WERI-Rb-1 (cell line): ENCODE results near the gene CCDC88B.

ENCODE experiments used
- DNase-seq: peaks from one replicate; pipeline ENCODE4 v3.0.0-alpha.2; 2020
- H3K27ac ChIP-seq: fragments of 250-450 bp; sonication (Bioruptor Pico); 2 replicates; pipeline ENCODE4 v1.5.1; 2020; ENCODE audit warnings: mild to moderate bottlenecking, moderate library complexity
- H3K27me3 ChIP-seq: fragments of 250-450 bp; sonication (Bioruptor Pico); 2 replicates; pipeline ENCODE4 v1.5.1; 2021; ENCODE audit warnings: mild to moderate bottlenecking, low read depth, moderate library complexity; ENCODE audit not compliant: insufficient read depth, severe bottlenecking
- H3K36me3 ChIP-seq: fragments of 250-450 bp; sonication (Bioruptor Pico); 2 replicates; pipeline ENCODE4 v1.5.1; 2020; ENCODE audit warnings: mild to moderate bottlenecking, moderate library complexity
- H3K4me3 ChIP-seq: 2 replicates; pipeline ENCODE4 v1.5.1; 2011; ENCODE audit warnings: low read depth, mild to moderate bottlenecking, control low read depth, low read length
- H3K9me3 ChIP-seq: fragments of 250-450 bp; sonication (Bioruptor Pico); 2 replicates; pipeline ENCODE4 v1.5.1; 2021; ENCODE audit warnings: mild to moderate bottlenecking, moderate library complexity; ENCODE audit not compliant: severe bottlenecking
- CTCF ChIP-seq: IDR thresholded peaks from 2 replicates; pipeline ENCODE4 v1.5.1; 2011; ENCODE audit warnings: low read depth, mild to moderate bottlenecking, control low read depth, inconsistent platforms, low read length

The CCDC88B gene

GRCh38 chr11:64389851-64390250 lies 49.8 kb downstream of the CCDC88B start:
- no peak for TF ChIP-seq CTCF

GRCh38 chr11:64390558-64390957 lies 50.6 kb downstream of the CCDC88B start:
- DNase-seq = no peak
- TF ChIP-seq CTCF = no peak
- H3K27ac ChIP-seq = no peak overlapping the region
- H3K4me3 ChIP-seq = no peak overlapping the region
- no peaks in the 10 kb centered on the region for H3K36me3 ChIP-seq
- no peaks in the 10 kb centered on the region for H3K9me3 ChIP-seq
- H3K27me3 ChIP-seq = no peaks in the 10 kb centered on the region

More at GRCh38 chr11:64389851-64390250, 49.8 kb downstream of the CCDC88B start:
- H3K9me3 ChIP-seq = no peaks in the 10 kb centered on the region
- no peak for DNase-seq
- H3K4me3 ChIP-seq = no peak overlapping the region
- H3K36me3 ChIP-seq = no peaks in the 10 kb centered on the region
- no peak overlapping the region for H3K27ac ChIP-seq
- no peaks in the 10 kb centered on the region for H3K27me3 ChIP-seq

- Histone ChIP-seq H3K27ac (no peak overlapping the region), H3K36me3 (no peaks in the 10 kb centered on the region), H3K27me3 (no peaks in the 10 kb centered on the region), H3K4me3 (no peak overlapping the region), H3K9me3 (no peaks in the 10 kb centered on the region)
- DNase-seq = no peak
- no peak for TF ChIP-seq CTCF
Measured at GRCh38 chr11:64391839-64392238, 51.8 kb downstream of the CCDC88B start.

GRCh38 chr11:64395545-64396078 lies 55.6 kb downstream of the CCDC88B start:
- no peaks in the 10 kb centered on the region for H3K27me3 ChIP-seq
- H3K9me3 ChIP-seq = no peaks in the 10 kb centered on the region
- no peaks in the 10 kb centered on the region for H3K36me3 ChIP-seq
- peak overlapping the region; percentile 66 for H3K27ac ChIP-seq
- no peak for DNase-seq
- no peak for TF ChIP-seq CTCF
- peak overlapping the region; percentile 25 for H3K4me3 ChIP-seq

GRCh38 chr11:64396079-64396591 lies 56.1 kb downstream of the CCDC88B start:
- H3K27ac ChIP-seq = peak overlapping the region; percentile 66
- no peaks in the 10 kb centered on the region for H3K36me3 ChIP-seq
- no peaks in the 10 kb centered on the region for H3K27me3 ChIP-seq
- H3K4me3 ChIP-seq = peak overlapping the region; percentile 25
- peak; percentile 93 for DNase-seq
- no peaks in the 10 kb centered on the region for H3K9me3 ChIP-seq
- no peak for TF ChIP-seq CTCF

GRCh38 chr11:64400102-64400501 lies 60.1 kb downstream of the CCDC88B start:
- H3K4me3 ChIP-seq = no peak overlapping the region
- no peak overlapping the region for H3K27ac ChIP-seq
- H3K27me3 ChIP-seq = no peaks in the 10 kb centered on the region
- no peaks in the 10 kb centered on the region for H3K9me3 ChIP-seq
- DNase-seq = no peak
- no peaks in the 10 kb centered on the region for H3K36me3 ChIP-seq
- TF ChIP-seq CTCF = no peak
